CD4-positive, alpha-beta T cell (primary cell): ENCODE measurements around the gene CWH43. TPM values are rescaled to one million over a fixed set of nuclear protein-coding genes. Genes with fewer than 3 reads are reported as not detected.
"Not testable (repeated sequence)": the region's sequence is repeated elsewhere in the genome, so short reads cannot be mapped to it uniquely, and the experiment has no call there.

ENCODE experiments used
- ATAC-seq: fragments of 200-7000 bp; cut with Tn5 transposase; one replicate; pipeline ENCODE4 v1.10.0; 2022; ENCODE audit warnings: mild to moderate bottlenecking; ENCODE audit not compliant: poor library complexity
- CTCF ChIA-PET: fragments of 350-600 bp; sonication (Branson Sonifier 250); formaldehyde crosslinking; loops from one replicate; lab custom pipeline; 2021; ENCODE audit warnings: antibody characterized with exemption, inconsistent platforms; lab: Charles Lee
- POLR2A ChIA-PET: fragments of 350-600 bp; sonication (Branson Sonifier 250); formaldehyde crosslinking; loops from one replicate; lab custom pipeline; 2021; ENCODE audit warnings: antibody characterized with exemption, inconsistent platforms; lab: Charles Lee
- DNase-seq, 14 experiments: peaks; one replicate each; pipeline ENCODE4 v3.0.0-alpha.2; 2013 to 2020; ENCODE audit warnings: mixed read lengths in 2 of 14
- H3K27ac ChIP-seq, 2 donors: one replicate each; pipeline versions ENCODE4 v1.5.1 to v1.7.0; 2013; ENCODE audit warnings: low read length in 2 of 2, low read depth in 1 of 2, mild to moderate bottlenecking in 1 of 2
- H3K27me3 ChIP-seq, 2 experiments: 1 replicate in 1 of 2; 2 replicates in 1 of 2; pipeline versions ENCODE4 v1.6.1 to v1.7.0; 2013; ENCODE audit warnings: low read length in 2 of 2, control low read depth in 1 of 2, mild to moderate bottlenecking in 1 of 2, moderate library complexity in 1 of 2; ENCODE audit not compliant: insufficient read depth in 2 of 2, control insufficient read depth in 1 of 2
- H3K36me3 ChIP-seq: one replicate; pipeline ENCODE4 v1.6.1; 2013; ENCODE audit warnings: low read length, control low read depth; ENCODE audit not compliant: insufficient read depth
- H3K4me1 ChIP-seq: one replicate; pipeline ENCODE4 v1.6.1; 2013; ENCODE audit warnings: low read length, control low read depth; ENCODE audit not compliant: insufficient read depth
- H3K4me3 ChIP-seq: one replicate; pipeline ENCODE4 v1.5.1; 2013; ENCODE audit warnings: mild to moderate bottlenecking, low read length, moderate library complexity
- H3K9me3 ChIP-seq, 2 experiments: 1 replicate in 1 of 2; 2 replicates in 1 of 2; pipeline versions ENCODE4 v1.6.1 to v1.7.0; 2013; ENCODE audit warnings: low read length in 2 of 2, mild to moderate bottlenecking in 2 of 2, control low read depth in 1 of 2, moderate library complexity in 1 of 2; ENCODE audit not compliant: control insufficient read depth in 1 of 2, insufficient read depth in 1 of 2
- H3K27ac Mint-ChIP-seq: one replicate; pipeline ENCODE4 v1.8.0; 2020; ENCODE audit warnings: mixed read lengths
- H3K27me3 Mint-ChIP-seq: one replicate; pipeline ENCODE4 v1.8.0; 2021; ENCODE audit warnings: mixed read lengths
- H3K36me3 Mint-ChIP-seq: one replicate; pipeline ENCODE4 v1.8.0; 2021; ENCODE audit warnings: low read depth, mixed read lengths
- H3K4me1 Mint-ChIP-seq: one replicate; pipeline ENCODE4 v1.8.0; 2021; ENCODE audit warnings: low read depth, mixed read lengths
- H3K4me3 Mint-ChIP-seq: one replicate; pipeline ENCODE4 v1.8.0; 2020; ENCODE audit warnings: mild to moderate bottlenecking, mixed read lengths
- H3K9me3 Mint-ChIP-seq: one replicate; pipeline ENCODE4 v1.8.0; 2020; ENCODE audit warnings: mixed read lengths
- CTCF ChIP-seq: fragments of 200-600 bp; IDR thresholded peaks from one replicate; pipeline ENCODE4 v1.8.0; 2022; ENCODE audit warnings: antibody characterized with exemption, mild to moderate bottlenecking
- intact Hi-C, 2 experiments: fragments of 100-400 bp; cut with DNase I in 1 of 2; cut with micrococcal nuclease in 1 of 2; formaldehyde crosslinking; loops; one replicate each; pipeline versions ENCODE4 v1.15.1 to v1.9.0; 2023 to 2025; cut with DNase I, micrococcal nuclease
- total RNA-seq, 174 experiments: library from RNA in 2 of 174; stranded (reverse) in 2 of 174; gene quantifications; one replicate each; pipeline ENCODE4 v1.2.3 and lab custom pipeline; 2021 to 2026

Gene CWH43
- total RNA-seq, 2 experiments from 2014 or later: not detected

GRCh38 chr4:48976041-48976440 is 10.0 kb upstream of the CWH43 start:
- no peak overlapping the region for H3K27ac Mint-ChIP-seq
- POLR2A ChIA-PET: no interaction called here
- TF ChIP-seq CTCF: no peak
- Histone ChIP-seq H3K27ac (no peak overlapping the region), H3K9me3 (no peaks in the 10 kb centered on the region), H3K27me3 (peaks cover 2 to 3% of the 10 kb centered on the region in 2 experiments), H3K36me3 (no peaks in the 10 kb centered on the region), H3K4me1 (no peaks in the 10 kb centered on the region), H3K4me3 (no peak overlapping the region)
- ATAC-seq (no peak), DNase-seq (no peak)
- intact Hi-C loops: no loop called here
- H3K9me3 Mint-ChIP-seq: no peaks in the 10 kb centered on the region
- no peaks in the 10 kb centered on the region for H3K4me1 Mint-ChIP-seq
- no peak overlapping the region for H3K4me3 Mint-ChIP-seq
- H3K36me3 Mint-ChIP-seq: no peaks in the 10 kb centered on the region
- peaks cover 55% of the 10 kb centered on the region for H3K27me3 Mint-ChIP-seq
- CTCF ChIA-PET: no interaction called here

GRCh38 chr4:48979914-48980579 is 6.0 kb upstream of the CWH43 start:
- ChIA-PET CTCF (no interaction called here), POLR2A (no interaction called here)
- no peak overlapping the region for H3K4me3 Mint-ChIP-seq
- Histone ChIP-seq H3K27me3 (peaks cover 0 to 11% of the 10 kb centered on the region in 2 experiments), H3K4me1 (no peaks in the 10 kb centered on the region), H3K27ac (no peak overlapping the region), H3K36me3 (no peaks in the 10 kb centered on the region), H3K4me3 (no peak overlapping the region), H3K9me3 (peaks cover 0 to 7% of the 10 kb centered on the region in 2 experiments)
- intact Hi-C loops: no loop called here
- H3K4me1 Mint-ChIP-seq: no peaks in the 10 kb centered on the region
- H3K27ac Mint-ChIP-seq: no peak overlapping the region
- H3K27me3 Mint-ChIP-seq: peaks cover 79% of the 10 kb centered on the region
- no peaks in the 10 kb centered on the region for H3K9me3 Mint-ChIP-seq
- no peak for TF ChIP-seq CTCF
- DNase-seq (no peak), ATAC-seq (no peak)
- no peaks in the 10 kb centered on the region for H3K36me3 Mint-ChIP-seq

GRCh38 chr4:48984005-48984404 is 2.1 kb upstream of the CWH43 start:
- H3K27ac ChIP-seq, H3K4me1 ChIP-seq, H3K4me1 Mint-ChIP-seq, H3K27ac Mint-ChIP-seq, ATAC-seq, H3K4me3 ChIP-seq, intact Hi-C loops, DNase-seq, H3K36me3 ChIP-seq, H3K9me3 Mint-ChIP-seq, CTCF ChIA-PET, POLR2A ChIA-PET, H3K4me3 Mint-ChIP-seq, H3K36me3 Mint-ChIP-seq: not testable (repeated sequence)
- peaks cover 80% of the 10 kb centered on the region for H3K27me3 Mint-ChIP-seq
- H3K27me3 ChIP-seq: peaks cover 18 to 46% of the 10 kb centered on the region in 2 experiments
- peaks cover 0 to 21% of the 10 kb centered on the region in 2 experiments for H3K9me3 ChIP-seq

- Mint-ChIP-seq H3K9me3 (no peaks in the 10 kb centered on the region), H3K36me3 (no peaks in the 10 kb centered on the region), H3K27me3 (peaks cover 80% of the 10 kb centered on the region), H3K4me3 (no peak overlapping the region), H3K27ac (no peak overlapping the region), H3K4me1 (no peaks in the 10 kb centered on the region)
- DNase-seq: no peak
- no peak overlapping the region for H3K27ac ChIP-seq
- H3K36me3 ChIP-seq: no peaks in the 10 kb centered on the region
- H3K9me3 ChIP-seq: peaks cover 0 to 21% of the 10 kb centered on the region in 2 experiments
- no peak for TF ChIP-seq CTCF
- peaks cover 18 to 50% of the 10 kb centered on the region in 2 experiments for H3K27me3 ChIP-seq
- intact Hi-C loops: no loop called here
- no peaks in the 10 kb centered on the region for H3K4me1 ChIP-seq
- ChIA-PET CTCF (no interaction called here), POLR2A (no interaction called here)
- ATAC-seq: no peak
- no peak overlapping the region for H3K4me3 ChIP-seq
These were observed 486 bp upstream of the CWH43 start for GRCh38 chr4:48985602-48985975.
